ENCODE data around the gene PTGDR.

Gene PTGDR

GRCh38 chr14:52248057-52248456 is 19.4 kb upstream of the PTGDR start:
- no peak for DNase-seq (ENCODE audit: extremely low read depth, low read depth)
- TF ChIP-seq, protein P1, sequence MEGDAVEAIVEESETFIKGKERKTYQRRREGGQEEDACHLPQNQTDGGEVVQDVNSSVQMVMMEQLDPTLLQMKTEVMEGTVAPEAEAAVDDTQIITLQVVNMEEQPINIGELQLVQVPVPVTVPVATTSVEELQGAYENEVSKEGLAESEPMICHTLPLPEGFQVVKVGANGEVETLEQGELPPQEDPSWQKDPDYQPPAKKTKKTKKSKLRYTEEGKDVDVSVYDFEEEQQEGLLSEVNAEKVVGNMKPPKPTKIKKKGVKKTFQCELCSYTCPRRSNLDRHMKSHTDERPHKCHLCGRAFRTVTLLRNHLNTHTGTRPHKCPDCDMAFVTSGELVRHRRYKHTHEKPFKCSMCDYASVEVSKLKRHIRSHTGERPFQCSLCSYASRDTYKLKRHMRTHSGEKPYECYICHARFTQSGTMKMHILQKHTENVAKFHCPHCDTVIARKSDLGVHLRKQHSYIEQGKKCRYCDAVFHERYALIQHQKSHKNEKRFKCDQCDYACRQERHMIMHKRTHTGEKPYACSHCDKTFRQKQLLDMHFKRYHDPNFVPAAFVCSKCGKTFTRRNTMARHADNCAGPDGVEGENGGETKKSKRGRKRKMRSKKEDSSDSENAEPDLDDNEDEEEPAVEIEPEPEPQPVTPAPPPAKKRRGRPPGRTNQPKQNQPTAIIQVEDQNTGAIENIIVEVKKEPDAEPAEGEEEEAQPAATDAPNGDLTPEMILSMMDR (IDR thresholded peaks at IDR 0.05; ENCODE audit: low read depth, low read length), result no peak

- DNase-seq (ENCODE audit: extremely low read depth, low read depth), result no peak
- TF ChIP-seq, protein P1 (IDR thresholded peaks at IDR 0.05; ENCODE audit: low read depth, low read length), result no peak
Measured at GRCh38 chr14:52251724-52252123, 15.8 kb upstream of the PTGDR start.

GRCh38 chr14:52253503-52253902 is 14.0 kb upstream of the PTGDR start:
- TF ChIP-seq, protein P1 (IDR thresholded peaks at IDR 0.05; ENCODE audit: low read depth, low read length), result no peak
- DNase-seq (ENCODE audit: extremely low read depth, low read depth), result no peak

DNA sequence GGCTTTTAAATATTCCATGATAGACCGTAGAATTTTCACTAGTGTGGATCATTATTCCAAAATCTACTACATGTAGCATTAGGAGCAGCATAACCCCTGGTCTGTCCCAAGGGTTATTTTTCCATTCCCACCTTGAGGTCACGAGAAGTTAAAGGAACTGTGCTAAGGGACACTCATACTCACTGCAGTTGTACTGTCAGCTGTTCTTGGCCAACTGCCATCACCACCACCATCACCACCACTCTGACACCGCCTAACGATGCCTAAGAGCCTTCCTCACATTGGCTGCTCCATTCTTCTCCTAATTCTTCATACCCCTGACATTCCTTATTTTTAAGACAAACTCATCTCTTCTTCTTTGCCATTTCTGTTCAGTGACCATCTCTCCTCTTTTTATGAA is 13.4 kb upstream of the PTGDR start:
- TF ChIP-seq, protein P1 (IDR thresholded peaks at IDR 0.05; ENCODE audit: low read depth, low read length), result no peak
- no peak for DNase-seq (ENCODE audit: extremely low read depth, low read depth)

- TF ChIP-seq, protein P1 (IDR thresholded peaks at IDR 0.05; ENCODE audit: low read depth, low read length), result no peak
- DNase-seq (ENCODE audit: extremely low read depth, low read depth), result no peak
Measured at GRCh38 chr14:52258783-52259182, 8.7 kb upstream of the PTGDR start.

- TF ChIP-seq, protein P1 (IDR thresholded peaks at IDR 0.05; ENCODE audit: low read depth, low read length), result no peak
- DNase-seq (ENCODE audit: extremely low read depth, low read depth), result no peak
Measured at GRCh38 chr14:52259434-52259833, 8.1 kb upstream of the PTGDR start.

GRCh38 chr14:52262600-52262999 is 4.9 kb upstream of the PTGDR start:
- no peak for DNase-seq (ENCODE audit: extremely low read depth, low read depth)
- TF ChIP-seq, protein P1 (IDR thresholded peaks at IDR 0.05; ENCODE audit: low read depth, low read length), result no peak

All from AG09319 (cell line).